ENCODE results near the gene TPCN1. TPM values are rescaled to one million over a fixed set of nuclear protein-coding genes. Genes with fewer than 3 reads are reported as not detected.
A peak's percentile ranks its signal among the peaks of the same experiment; 100 is the strongest.

The TPCN1 gene
- total RNA-seq, 1 donor from 2014 or later, result 27.9 TPM

DNA sequence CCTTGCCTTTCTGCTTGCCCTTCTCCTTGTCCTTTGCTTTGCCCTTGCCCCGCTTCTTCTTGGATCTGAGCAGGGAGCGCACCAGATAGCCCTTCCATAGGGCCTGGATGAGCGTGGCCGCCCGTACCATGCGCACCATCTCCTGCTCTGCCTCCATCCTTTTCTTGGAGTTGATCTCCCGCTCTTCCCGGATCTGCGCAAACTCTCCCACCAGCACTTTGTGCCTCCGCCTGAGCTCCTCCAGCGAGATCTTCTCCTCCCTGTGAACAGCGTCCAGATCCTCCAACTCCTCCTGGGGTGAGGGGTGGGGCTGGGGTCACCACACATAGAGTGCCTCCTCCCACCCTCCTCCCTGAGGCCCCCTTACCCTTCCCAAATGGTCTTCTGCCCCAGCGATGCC lies 25.7 kb upstream of the TPCN1 start:
- Histone ChIP-seq H3K27me3 (ENCODE audit: insufficient read depth, low read length) (no peaks in the 10 kb centered on the region), H4K20me1 (ENCODE audit: insufficient read depth, low read length) (no peaks in the 10 kb centered on the region), H3K36me3 (ENCODE audit: insufficient read depth, low read length) (no peaks in the 10 kb centered on the region), H3K9ac (ENCODE audit: low read length) (peak overlapping the region; percentile 39), H3K27ac (ENCODE audit: low read depth, low read length) (peak overlapping the region; percentile 87), H2AFZ (ENCODE audit: low read depth, low read length) (no peak overlapping the region), H3K9me3 (ENCODE audit: insufficient read depth, low read depth, low read length) (no peaks in the 10 kb centered on the region), H3K4me3 (ENCODE audit: insufficient read depth, low read depth, low read length) (no peak overlapping the region), H3K79me2 (ENCODE audit: insufficient read depth, low read length) (no peaks in the 10 kb centered on the region), H3K4me2 (ENCODE audit: low read length) (peak overlapping the region; percentile 82), H3K4me1 (ENCODE audit: insufficient read depth, low read length) (peaks cover 15% of the 10 kb centered on the region)
- Mint-ChIP-seq H3K36me3 (ENCODE audit: low read depth, unreplicated experiment) (peaks cover 3% of the 10 kb centered on the region), H3K27me3 (ENCODE audit: low read depth, unreplicated experiment) (no peaks in the 10 kb centered on the region), H3K4me1 (ENCODE audit: low read depth, unreplicated experiment) (peaks cover 29% of the 10 kb centered on the region), H3K4me3 (ENCODE audit: unreplicated experiment) (peak overlapping the region; percentile 15), H3K9me3 (ENCODE audit: unreplicated experiment) (no peaks in the 10 kb centered on the region), H3K27ac (ENCODE audit: unreplicated experiment) (peak overlapping the region; percentile 68)
- TF ChIP-seq EZH2 (IDR thresholded peaks at IDR 0.05; ENCODE audit: insufficient read depth, low read length), result no peak
- TF ChIP-seq, protein P1, sequence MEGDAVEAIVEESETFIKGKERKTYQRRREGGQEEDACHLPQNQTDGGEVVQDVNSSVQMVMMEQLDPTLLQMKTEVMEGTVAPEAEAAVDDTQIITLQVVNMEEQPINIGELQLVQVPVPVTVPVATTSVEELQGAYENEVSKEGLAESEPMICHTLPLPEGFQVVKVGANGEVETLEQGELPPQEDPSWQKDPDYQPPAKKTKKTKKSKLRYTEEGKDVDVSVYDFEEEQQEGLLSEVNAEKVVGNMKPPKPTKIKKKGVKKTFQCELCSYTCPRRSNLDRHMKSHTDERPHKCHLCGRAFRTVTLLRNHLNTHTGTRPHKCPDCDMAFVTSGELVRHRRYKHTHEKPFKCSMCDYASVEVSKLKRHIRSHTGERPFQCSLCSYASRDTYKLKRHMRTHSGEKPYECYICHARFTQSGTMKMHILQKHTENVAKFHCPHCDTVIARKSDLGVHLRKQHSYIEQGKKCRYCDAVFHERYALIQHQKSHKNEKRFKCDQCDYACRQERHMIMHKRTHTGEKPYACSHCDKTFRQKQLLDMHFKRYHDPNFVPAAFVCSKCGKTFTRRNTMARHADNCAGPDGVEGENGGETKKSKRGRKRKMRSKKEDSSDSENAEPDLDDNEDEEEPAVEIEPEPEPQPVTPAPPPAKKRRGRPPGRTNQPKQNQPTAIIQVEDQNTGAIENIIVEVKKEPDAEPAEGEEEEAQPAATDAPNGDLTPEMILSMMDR (IDR thresholded peaks at IDR 0.05; ENCODE audit: insufficient read depth, low read depth, low read length), result no peak
- FAIRE-seq, result no peak
- DNase-seq (ENCODE audit: low read depth), result no peak

- Histone ChIP-seq H3K27me3 (ENCODE audit: insufficient read depth, low read length) (no peaks in the 10 kb centered on the region), H2AFZ (ENCODE audit: low read depth, low read length) (no peak overlapping the region), H3K36me3 (ENCODE audit: insufficient read depth, low read length) (no peaks in the 10 kb centered on the region), H3K4me2 (ENCODE audit: low read length) (no peak overlapping the region), H3K4me3 (ENCODE audit: insufficient read depth, low read depth, low read length) (no peak overlapping the region), H3K27ac (ENCODE audit: low read depth, low read length) (no peak overlapping the region), H4K20me1 (ENCODE audit: insufficient read depth, low read length) (no peaks in the 10 kb centered on the region), H3K9me3 (ENCODE audit: insufficient read depth, low read depth, low read length) (no peaks in the 10 kb centered on the region), H3K79me2 (ENCODE audit: insufficient read depth, low read length) (no peaks in the 10 kb centered on the region), H3K9ac (ENCODE audit: low read length) (no peak overlapping the region), H3K4me1 (ENCODE audit: insufficient read depth, low read length) (peaks cover 15% of the 10 kb centered on the region)
- peaks cover 29% of the 10 kb centered on the region for H3K4me1 Mint-ChIP-seq (ENCODE audit: low read depth, unreplicated experiment)
- no peaks in the 10 kb centered on the region for H3K9me3 Mint-ChIP-seq (ENCODE audit: unreplicated experiment)
- FAIRE-seq (no peak), DNase-seq (ENCODE audit: low read depth) (no peak)
- H3K4me3 Mint-ChIP-seq (ENCODE audit: unreplicated experiment), result no peak overlapping the region
- no peak overlapping the region for H3K27ac Mint-ChIP-seq (ENCODE audit: unreplicated experiment)
- TF ChIP-seq, protein P1 (IDR thresholded peaks at IDR 0.05; ENCODE audit: insufficient read depth, low read depth, low read length), result no peak
- TF ChIP-seq EZH2 (IDR thresholded peaks at IDR 0.05; ENCODE audit: insufficient read depth, low read length), result no peak
- H3K27me3 Mint-ChIP-seq (ENCODE audit: low read depth, unreplicated experiment), result no peaks in the 10 kb centered on the region
- H3K36me3 Mint-ChIP-seq (ENCODE audit: low read depth, unreplicated experiment), result peaks cover 2% of the 10 kb centered on the region
Observed at GRCh38 chr12:113196582-113196981, 24.7 kb upstream of the TPCN1 start.

DNA sequence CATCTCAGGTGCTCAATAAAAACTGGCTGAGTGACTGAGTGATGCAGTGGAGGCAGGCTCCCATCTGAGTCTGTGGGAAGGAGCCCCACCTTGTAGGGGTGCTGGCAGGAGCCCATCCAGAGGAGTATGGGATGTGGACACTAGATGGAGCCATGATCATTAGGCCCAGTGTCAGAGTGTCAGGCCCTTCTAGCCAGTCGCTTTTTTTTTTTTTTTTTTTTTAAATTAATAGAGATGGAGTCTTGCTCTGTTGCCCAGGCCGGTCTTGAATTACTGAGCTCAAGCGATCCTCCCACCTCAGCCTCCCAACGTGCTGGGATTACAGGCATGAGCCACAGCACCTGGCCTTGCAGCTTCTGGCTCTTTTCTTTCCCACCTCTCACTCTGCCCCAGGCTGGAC lies 24.3 kb upstream of the TPCN1 start:
- Histone ChIP-seq H3K9ac (ENCODE audit: low read length) (no peak overlapping the region), H3K27ac (ENCODE audit: low read depth, low read length) (no peak overlapping the region), H3K4me1 (ENCODE audit: insufficient read depth, low read length) (peaks cover 15% of the 10 kb centered on the region), H3K36me3 (ENCODE audit: insufficient read depth, low read length) (no peaks in the 10 kb centered on the region), H2AFZ (ENCODE audit: low read depth, low read length) (no peak overlapping the region), H3K9me3 (ENCODE audit: insufficient read depth, low read depth, low read length) (no peaks in the 10 kb centered on the region), H3K4me2 (ENCODE audit: low read length) (no peak overlapping the region), H3K27me3 (ENCODE audit: insufficient read depth, low read length) (no peaks in the 10 kb centered on the region), H4K20me1 (ENCODE audit: insufficient read depth, low read length) (no peaks in the 10 kb centered on the region), H3K79me2 (ENCODE audit: insufficient read depth, low read length) (no peaks in the 10 kb centered on the region), H3K4me3 (ENCODE audit: insufficient read depth, low read depth, low read length) (no peak overlapping the region)
- no peak for TF ChIP-seq EZH2 (IDR thresholded peaks at IDR 0.05; ENCODE audit: insufficient read depth, low read length)
- TF ChIP-seq, protein P1 (IDR thresholded peaks at IDR 0.05; ENCODE audit: insufficient read depth, low read depth, low read length), result peak; percentile 59
- FAIRE-seq, result no peak
- peaks cover 29% of the 10 kb centered on the region for H3K4me1 Mint-ChIP-seq (ENCODE audit: low read depth, unreplicated experiment)
- H3K9me3 Mint-ChIP-seq (ENCODE audit: unreplicated experiment), result no peaks in the 10 kb centered on the region
- no peak overlapping the region for H3K4me3 Mint-ChIP-seq (ENCODE audit: unreplicated experiment)
- H3K36me3 Mint-ChIP-seq (ENCODE audit: low read depth, unreplicated experiment), result peaks cover 2% of the 10 kb centered on the region
- H3K27ac Mint-ChIP-seq (ENCODE audit: unreplicated experiment), result no peak overlapping the region
- no peaks in the 10 kb centered on the region for H3K27me3 Mint-ChIP-seq (ENCODE audit: low read depth, unreplicated experiment)
- peak; percentile 55 for DNase-seq (ENCODE audit: low read depth)
